Osteoblast (primary cell): ENCODE results near the gene EGFR. TPM values are rescaled to one million over a fixed set of nuclear protein-coding genes. Genes with fewer than 3 reads are reported as not detected.
A peak's percentile ranks its signal among the peaks of the same experiment; 100 is the strongest.

ENCODE experiments used
- DNase-seq: peaks from one replicate; pipeline ENCODE4 v3.0.0; 2011; ENCODE audit warnings: low spot score, mixed read lengths; ENCODE audit not compliant: insufficient read length; ENCODE audit errors: missing footprints
- H2AFZ ChIP-seq: 2 replicates; pipeline ENCODE4 v1.6.0; 2011; ENCODE audit warnings: mild to moderate bottlenecking, low read length
- H3K27ac ChIP-seq: 2 replicates; pipeline ENCODE4 v1.5.1; 2011; ENCODE audit warnings: mild to moderate bottlenecking, low read depth, low read length, moderate library complexity
- H3K27me3 ChIP-seq: 2 replicates; pipeline ENCODE4 v1.6.0; 2012; ENCODE audit warnings: mild to moderate bottlenecking, control low read depth, inconsistent platforms, low read length, moderate library complexity; ENCODE audit not compliant: insufficient read depth
- H3K36me3 ChIP-seq: 2 replicates; pipeline ENCODE4 v1.5.1; 2011; ENCODE audit warnings: mild to moderate bottlenecking, low read length, control low read depth, moderate library complexity; ENCODE audit not compliant: insufficient read depth
- H3K4me1 ChIP-seq: 2 replicates; pipeline ENCODE4 v1.5.1; 2011; ENCODE audit warnings: mild to moderate bottlenecking, low read length, control low read depth, moderate library complexity; ENCODE audit not compliant: insufficient read depth
- H3K4me2 ChIP-seq: 2 replicates; pipeline ENCODE4 v1.6.0; 2011; ENCODE audit warnings: mild to moderate bottlenecking, low read length; ENCODE audit not compliant: insufficient read depth
- H3K4me3 ChIP-seq: fragments of 200-600 bp; sonication (generic); 3 replicates; pipeline ENCODE4 v1.5.1; 2012; ENCODE audit warnings: mild to moderate bottlenecking, low read length, inconsistent platforms; ENCODE audit not compliant: insufficient read depth
- H3K79me2 ChIP-seq: 2 replicates; pipeline ENCODE4 v1.6.0; 2012; ENCODE audit warnings: mild to moderate bottlenecking, low read length, control low read depth, inconsistent platforms; ENCODE audit not compliant: insufficient read depth
- H3K9me3 ChIP-seq: 2 replicates; pipeline ENCODE4 v1.5.1; 2011; ENCODE audit warnings: low read depth, low read length, control low read depth
- H4K20me1 ChIP-seq: 2 replicates; pipeline ENCODE4 v1.6.0; 2012; ENCODE audit warnings: mild to moderate bottlenecking, low read length, control low read depth; ENCODE audit not compliant: insufficient read depth
- CTCF ChIP-seq: IDR thresholded peaks from 2 replicates; pipeline ENCODE4 v1.5.1; 2011; ENCODE audit warnings: mild to moderate bottlenecking, low read depth, low read length, moderate library complexity; ENCODE audit errors: extremely low read depth
- total RNA-seq: library from RNA; depleted of rRNA; stranded (reverse); fragments of >200 nt; gene quantifications from 2 replicates; pipeline ENCODE4 v1.2.3, GENCODE V29; 2012

EGFR gene
- total RNA-seq, 1 donor = 104 TPM

- no peak overlapping the region for H2AFZ ChIP-seq
- H3K79me2 ChIP-seq = peaks cover 68% of the 10 kb centered on the region
- H3K4me2 ChIP-seq = peak overlapping the region; percentile 63
Measured at GRCh38 chr7:55063061-55063460, 44.2 kb downstream of the EGFR start.

GRCh38 chr7:55063633-55064032 is 44.8 kb downstream of the EGFR start:
- peak overlapping the region; percentile 63 for H3K4me2 ChIP-seq
- H3K36me3 ChIP-seq = peaks cover 4% of the 10 kb centered on the region
- no peaks in the 10 kb centered on the region for H3K27me3 ChIP-seq
- no peak for TF ChIP-seq CTCF
- H3K79me2 ChIP-seq = peaks cover 68% of the 10 kb centered on the region
- peak overlapping the region; percentile 97 for H3K27ac ChIP-seq
- H3K4me1 ChIP-seq = peaks cover 78% of the 10 kb centered on the region
- H4K20me1 ChIP-seq = no peaks in the 10 kb centered on the region
- H3K4me3 ChIP-seq = no peak overlapping the region
- no peak for DNase-seq
- no peaks in the 10 kb centered on the region for H3K9me3 ChIP-seq
- no peak overlapping the region for H2AFZ ChIP-seq

More at GRCh38 chr7:55063061-55063460, 44.2 kb downstream of the EGFR start:
- Histone ChIP-seq H3K27ac (peak overlapping the region; percentile 97), H3K9me3 (no peaks in the 10 kb centered on the region), H3K4me3 (no peak overlapping the region), H3K4me1 (peaks cover 79% of the 10 kb centered on the region), H4K20me1 (no peaks in the 10 kb centered on the region), H3K36me3 (peaks cover 4% of the 10 kb centered on the region), H3K27me3 (no peaks in the 10 kb centered on the region)
- no peak for TF ChIP-seq CTCF
- no peak for DNase-seq

GRCh38 chr7:55065079-55065478 is 46.3 kb downstream of the EGFR start:
- peaks cover 78% of the 10 kb centered on the region for H3K4me1 ChIP-seq

More at GRCh38 chr7:55065079-55065478, 46.3 kb downstream of the EGFR start:
- H3K9me3 ChIP-seq = no peaks in the 10 kb centered on the region
- H3K4me2 ChIP-seq = peak overlapping the region; percentile 74
- no peaks in the 10 kb centered on the region for H3K27me3 ChIP-seq
- H3K4me3 ChIP-seq = no peak overlapping the region
- no peaks in the 10 kb centered on the region for H4K20me1 ChIP-seq
- H3K27ac ChIP-seq = peak overlapping the region; percentile 97
- H3K36me3 ChIP-seq = peaks cover 4% of the 10 kb centered on the region
- DNase-seq = peak; percentile 81
- H2AFZ ChIP-seq = no peak overlapping the region
- TF ChIP-seq CTCF = no peak
- peaks cover 68% of the 10 kb centered on the region for H3K79me2 ChIP-seq
